A549 (cell line): ENCODE results near the gene HBQ1.

Experiments
- CHD4 ChIP-seq: fragments of 200-600 bp; sonication (generic); IDR thresholded peaks from 2 replicates; pipeline ENCODE4 v1.6.1; 2016; ENCODE audit warnings: antibody characterized with exemption, mild to moderate bottlenecking, borderline replicate concordance
- CTCF ChIP-seq: fragments of >200 bp; sonication (Bioruptor Twin); formaldehyde crosslinking; IDR thresholded peaks from 3 replicates; pipeline ENCODE4 v1.5.1; 2016
- MAFK ChIP-seq: fragments of 450-650 bp; IDR thresholded peaks from 2 replicates; pipeline ENCODE4 v1.6.1; 2014; ENCODE audit not compliant: partially characterized antibody
- MAX ChIP-seq: IDR thresholded peaks from 2 replicates; pipeline ENCODE4 v1.6.1; 2012
- POLR2A ChIP-seq: IDR thresholded peaks from 2 replicates; pipeline ENCODE4 v1.6.1; 2012; ENCODE audit warnings: mild to moderate bottlenecking, low read length
- RAD21 ChIP-seq, 2 experiments: fragments of >200 bp in 1 of 2; sonication (Bioruptor Twin) in 1 of 2; formaldehyde crosslinking in 1 of 2; IDR thresholded peaks in 1 of 2; conservative IDR thresholded peaks in 1 of 2; 2 replicates in 1 of 2; 3 replicates in 1 of 2; pipeline ENCODE4 v1.6.1; 2012 to 2018; ENCODE audit warnings: inconsistent platforms in 1 of 2
- TP53 ChIP-seq: fragments of 250-450 bp; sonication (Bioruptor Pico); IDR thresholded peaks from 2 replicates; pipeline ENCODE4 v1.5.0; 2021; ENCODE audit warnings: mild to moderate bottlenecking, moderate library complexity
- USF2 ChIP-seq: fragments of 450-650 bp; IDR thresholded peaks from 2 replicates; pipeline ENCODE4 v1.6.1; 2014; ENCODE audit warnings: antibody characterized with exemption
- ZNF302 ChIP-seq: fragments of 250-450 bp; sonication (Bioruptor Pico); IDR thresholded peaks from 2 replicates; pipeline ENCODE4 v1.9.0; 2021; ENCODE audit warnings: inconsistent platforms, mild to moderate bottlenecking, moderate library complexity
- TF ChIP-seq, protein P1 (sequence below): fragments of 200-600 bp; sonication (generic); IDR thresholded peaks from 2 replicates; pipeline ENCODE4 v1.6.1; 2016; ENCODE audit warnings: antibody characterized with exemption, mild to moderate bottlenecking, moderate library complexity

DNA sequence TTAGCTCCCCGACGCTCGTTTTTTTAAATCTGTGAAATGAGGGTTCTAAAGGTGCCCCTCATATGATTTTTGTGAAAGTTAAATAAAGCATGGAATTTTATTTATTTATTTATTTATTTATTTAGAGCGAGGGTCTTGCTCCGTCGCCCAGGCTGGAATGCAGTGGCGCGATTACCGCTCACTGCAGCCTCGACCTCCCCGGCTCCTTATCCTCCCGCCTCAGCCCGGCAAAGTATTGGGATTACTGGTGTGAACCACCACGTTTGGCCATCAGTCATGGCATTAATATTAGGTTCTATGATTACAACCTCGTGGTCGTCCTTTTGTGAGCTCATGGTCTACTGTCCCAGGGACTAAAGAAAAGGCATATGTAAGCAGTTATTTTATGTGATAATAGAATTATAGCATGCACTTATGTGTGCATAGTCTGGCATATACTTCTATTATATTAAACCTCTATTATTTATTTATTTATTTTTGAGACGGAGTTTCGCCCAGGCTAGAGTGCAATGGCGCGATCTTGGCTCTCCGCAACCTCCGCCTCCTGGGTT lies 49.5 kb downstream of the HBQ1 start:
- no peak for TF ChIP-seq USF2
- no peak for TF ChIP-seq POLR2A
- TF ChIP-seq RAD21 (conservative IDR thresholded peaks at IDR 0.05 in 1 of 2, IDR thresholded peaks at IDR 0.05 in 1 of 2): no peak
- no peak for TF ChIP-seq TP53 (CRISPR knock-in tag)
- no peak for TF ChIP-seq CTCF
- no peak for TF ChIP-seq ZNF302 (CRISPR knock-in tag)
- TF ChIP-seq MAX: no peak
- TF ChIP-seq, protein P1, sequence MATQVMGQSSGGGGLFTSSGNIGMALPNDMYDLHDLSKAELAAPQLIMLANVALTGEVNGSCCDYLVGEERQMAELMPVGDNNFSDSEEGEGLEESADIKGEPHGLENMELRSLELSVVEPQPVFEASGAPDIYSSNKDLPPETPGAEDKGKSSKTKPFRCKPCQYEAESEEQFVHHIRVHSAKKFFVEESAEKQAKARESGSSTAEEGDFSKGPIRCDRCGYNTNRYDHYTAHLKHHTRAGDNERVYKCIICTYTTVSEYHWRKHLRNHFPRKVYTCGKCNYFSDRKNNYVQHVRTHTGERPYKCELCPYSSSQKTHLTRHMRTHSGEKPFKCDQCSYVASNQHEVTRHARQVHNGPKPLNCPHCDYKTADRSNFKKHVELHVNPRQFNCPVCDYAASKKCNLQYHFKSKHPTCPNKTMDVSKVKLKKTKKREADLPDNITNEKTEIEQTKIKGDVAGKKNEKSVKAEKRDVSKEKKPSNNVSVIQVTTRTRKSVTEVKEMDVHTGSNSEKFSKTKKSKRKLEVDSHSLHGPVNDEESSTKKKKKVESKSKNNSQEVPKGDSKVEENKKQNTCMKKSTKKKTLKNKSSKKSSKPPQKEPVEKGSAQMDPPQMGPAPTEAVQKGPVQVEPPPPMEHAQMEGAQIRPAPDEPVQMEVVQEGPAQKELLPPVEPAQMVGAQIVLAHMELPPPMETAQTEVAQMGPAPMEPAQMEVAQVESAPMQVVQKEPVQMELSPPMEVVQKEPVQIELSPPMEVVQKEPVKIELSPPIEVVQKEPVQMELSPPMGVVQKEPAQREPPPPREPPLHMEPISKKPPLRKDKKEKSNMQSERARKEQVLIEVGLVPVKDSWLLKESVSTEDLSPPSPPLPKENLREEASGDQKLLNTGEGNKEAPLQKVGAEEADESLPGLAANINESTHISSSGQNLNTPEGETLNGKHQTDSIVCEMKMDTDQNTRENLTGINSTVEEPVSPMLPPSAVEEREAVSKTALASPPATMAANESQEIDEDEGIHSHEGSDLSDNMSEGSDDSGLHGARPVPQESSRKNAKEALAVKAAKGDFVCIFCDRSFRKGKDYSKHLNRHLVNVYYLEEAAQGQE: no peak
- TF ChIP-seq CHD4: no peak
- peak; percentile 24 for TF ChIP-seq MAFK
